Measurements from ENCODE around the gene NRP1.

- TF ChIP-seq CTCF (conservative IDR thresholded peaks at IDR 0.05; ENCODE audit: low read depth, low read length) (no peak), EZH2 (IDR thresholded peaks at IDR 0.05; ENCODE audit: low read length, unreplicated experiment) (no peak)
Observed at GRCh38 chr10:33164060-33164709, 170.3 kb downstream of the NRP1 start.

Measured in PC-3 (cell line).